ENCODE measurements around the gene DDX49.

DDX49 gene

GRCh38 chr19:18941628-18942354 is 22.3 kb downstream of the DDX49 start:
- no peak overlapping the region for H3K9ac ChIP-seq (ENCODE audit: low read length)

GRCh38 chr19:18942692-18943091 is 23.2 kb downstream of the DDX49 start:
- TF ChIP-seq CTCF (IDR thresholded peaks at IDR 0.05; ENCODE audit: insufficient read depth, low read length, poor library complexity, severe bottlenecking): no peak
- no peaks in the 10 kb centered on the region for H3K9me3 ChIP-seq (ENCODE audit: insufficient read depth, low read length)
- H3K4me3 ChIP-seq (ENCODE audit: insufficient read depth, low read length, poor library complexity, severe bottlenecking): no peak overlapping the region
- no peaks in the 10 kb centered on the region for H3K9me2 ChIP-seq (replicated peaks; ENCODE audit: insufficient read depth, low read length)
- no peaks in the 10 kb centered on the region for H3K36me3 ChIP-seq (ENCODE audit: low read length)
- H4K20me1 ChIP-seq (ENCODE audit: low read depth, low read length): no peaks in the 10 kb centered on the region
- peaks cover 13% of the 10 kb centered on the region for H3K79me2 ChIP-seq (ENCODE audit: insufficient read depth, low read length)
- H3K27me3 ChIP-seq (ENCODE audit: low read length): no peaks in the 10 kb centered on the region
- H2AFZ ChIP-seq (ENCODE audit: low read depth, low read length, severe bottlenecking): no peak overlapping the region
- H3K27ac ChIP-seq (ENCODE audit: low read depth, low read length): no peak overlapping the region
- H3K4me2 ChIP-seq (ENCODE audit: low read depth, low read length, poor library complexity, severe bottlenecking): no peak overlapping the region
- H3K9ac ChIP-seq (ENCODE audit: low read length): no peak overlapping the region
- H3F3A ChIP-seq (ENCODE audit: insufficient read depth): peaks cover 22% of the 10 kb centered on the region

More at GRCh38 chr19:18941628-18942354, 22.3 kb downstream of the DDX49 start:
- no peak for TF ChIP-seq CTCF (IDR thresholded peaks at IDR 0.05; ENCODE audit: insufficient read depth, low read length, poor library complexity, severe bottlenecking)
- no peak for TF ChIP-seq EZH2phosphoT487 (conservative IDR thresholded peaks at IDR 0.05; ENCODE audit: low read length)
- H3K9me3 ChIP-seq (ENCODE audit: insufficient read depth, low read length): no peaks in the 10 kb centered on the region
- H3K36me3 ChIP-seq (ENCODE audit: low read length): no peaks in the 10 kb centered on the region
- H3K9me2 ChIP-seq (replicated peaks; ENCODE audit: insufficient read depth, low read length): no peaks in the 10 kb centered on the region
- no peak overlapping the region for H3K4me2 ChIP-seq (ENCODE audit: low read depth, low read length, poor library complexity, severe bottlenecking)
- no peak overlapping the region for H2AFZ ChIP-seq (ENCODE audit: low read depth, low read length, severe bottlenecking)
- H3K79me2 ChIP-seq (ENCODE audit: insufficient read depth, low read length): peaks cover 13% of the 10 kb centered on the region
- H4K20me1 ChIP-seq (ENCODE audit: low read depth, low read length): no peaks in the 10 kb centered on the region
- no peaks in the 10 kb centered on the region for H3K27me3 ChIP-seq (ENCODE audit: low read length)
- no peak overlapping the region for H3K27ac ChIP-seq (ENCODE audit: low read depth, low read length)
- peaks cover 21% of the 10 kb centered on the region for H3F3A ChIP-seq (ENCODE audit: insufficient read depth)
- H3K4me3 ChIP-seq (ENCODE audit: insufficient read depth, low read length, poor library complexity, severe bottlenecking): no peak overlapping the region

GRCh38 chr19:18943465-18943864 is 23.9 kb downstream of the DDX49 start:
- H3K4me3 ChIP-seq (ENCODE audit: insufficient read depth, low read length, poor library complexity, severe bottlenecking): no peak overlapping the region

More at GRCh38 chr19:18943465-18943864, 23.9 kb downstream of the DDX49 start:
- TF ChIP-seq EZH2phosphoT487 (conservative IDR thresholded peaks at IDR 0.05; ENCODE audit: low read length) (no peak), CTCF (IDR thresholded peaks at IDR 0.05; ENCODE audit: insufficient read depth, low read length, poor library complexity, severe bottlenecking) (no peak)
- Histone ChIP-seq H3K9me3 (ENCODE audit: insufficient read depth, low read length) (no peaks in the 10 kb centered on the region), H3K9me2 (replicated peaks; ENCODE audit: insufficient read depth, low read length) (no peaks in the 10 kb centered on the region), H3K9ac (ENCODE audit: low read length) (no peak overlapping the region), H3K27ac (ENCODE audit: low read depth, low read length) (no peak overlapping the region), H3K36me3 (ENCODE audit: low read length) (no peaks in the 10 kb centered on the region), H2AFZ (ENCODE audit: low read depth, low read length, severe bottlenecking) (no peak overlapping the region), H3K27me3 (ENCODE audit: low read length) (no peaks in the 10 kb centered on the region), H3K79me2 (ENCODE audit: insufficient read depth, low read length) (peaks cover 13% of the 10 kb centered on the region), H4K20me1 (ENCODE audit: low read depth, low read length) (no peaks in the 10 kb centered on the region), H3K4me2 (ENCODE audit: low read depth, low read length, poor library complexity, severe bottlenecking) (no peak overlapping the region), H3F3A (ENCODE audit: insufficient read depth) (peaks cover 22% of the 10 kb centered on the region)
